ENCODE measurements around the gene SRSF11. TPM values are rescaled to one million over a fixed set of nuclear protein-coding genes. Genes with fewer than 3 reads are reported as not detected.

SRSF11 gene
- total RNA-seq, 2 donors from 2014 or later = 227 to 232 TPM

- H3K9me3 ChIP-seq (ENCODE audit: control insufficient read depth, low read length) = no peaks in the 10 kb centered on the region
- no peak overlapping the region for H3K27ac ChIP-seq (ENCODE audit: low read depth, low read length)
- Mint-ChIP-seq H3K9me3 (no peaks in the 10 kb centered on the region), H3K27ac (no peak overlapping the region), H3K27me3 (ENCODE audit: insufficient read depth) (no peaks in the 10 kb centered on the region), H3K36me3 (ENCODE audit: low read depth) (peaks cover 79% of the 10 kb centered on the region), H3K4me1 (peaks cover 2% of the 10 kb centered on the region), H3K4me3 (no peak overlapping the region)
- H3K9ac ChIP-seq (ENCODE audit: extremely low read depth, low read length, poor library complexity, severe bottlenecking) = no peak overlapping the region
- H3K36me3 ChIP-seq (ENCODE audit: control insufficient read depth, insufficient read depth, low read length) = peaks cover 94% of the 10 kb centered on the region
- no peak overlapping the region for H3K4me3 ChIP-seq (ENCODE audit: low read length)
- no peak for DNase-seq
- 95 to 96% methylated on average over 4 of the region's 4 CpGs for WGBS, 2 experiments (ENCODE audit: insufficient coverage in 1 of 2, insufficient read length in 1 of 2)
- H3K4me1 ChIP-seq (ENCODE audit: control insufficient read depth, insufficient read depth, low read length) = no peaks in the 10 kb centered on the region
- no peaks in the 10 kb centered on the region for H3K27me3 ChIP-seq (ENCODE audit: control insufficient read depth, insufficient read depth, low read length, poor library complexity, severe bottlenecking)
- no peak for TF ChIP-seq CTCF (conservative IDR thresholded peaks at IDR 0.05)
Measured at GRCh38 chr1:70248729-70249128, 27.5 kb downstream of the SRSF11 start.

- H3K4me1 Mint-ChIP-seq = no peaks in the 10 kb centered on the region
- H3K4me3 ChIP-seq (ENCODE audit: low read length) = no peak overlapping the region
- no peak overlapping the region for H3K9ac ChIP-seq (ENCODE audit: extremely low read depth, low read length, poor library complexity, severe bottlenecking)
- no peaks in the 10 kb centered on the region for H3K4me1 ChIP-seq (ENCODE audit: control insufficient read depth, insufficient read depth, low read length)
- no peak for TF ChIP-seq CTCF (conservative IDR thresholded peaks at IDR 0.05)
- no peak overlapping the region for H3K4me3 Mint-ChIP-seq
- 91 to 100% methylated on average over 1 of the region's 1 CpG for whole genome bisulfite sequencing, 2 experiments (ENCODE audit: insufficient coverage in 1 of 2, insufficient read length in 1 of 2)
- peak overlapping the region; percentile 59 for H3K27ac Mint-ChIP-seq
- peaks cover 10% of the 10 kb centered on the region for H3K36me3 Mint-ChIP-seq (ENCODE audit: low read depth)
- no peaks in the 10 kb centered on the region for H3K27me3 Mint-ChIP-seq (ENCODE audit: insufficient read depth)
- DNase-seq = no peak
- no peaks in the 10 kb centered on the region for H3K9me3 ChIP-seq (ENCODE audit: control insufficient read depth, low read length)
- no peaks in the 10 kb centered on the region for H3K9me3 Mint-ChIP-seq
- H3K36me3 ChIP-seq (ENCODE audit: control insufficient read depth, insufficient read depth, low read length) = peaks cover 15% of the 10 kb centered on the region
- H3K27me3 ChIP-seq (ENCODE audit: control insufficient read depth, insufficient read depth, low read length, poor library complexity, severe bottlenecking) = no peaks in the 10 kb centered on the region
- H3K27ac ChIP-seq (ENCODE audit: low read depth, low read length) = no peak overlapping the region
Measured at GRCh38 chr1:70256664-70257063, 35.5 kb downstream of the SRSF11 start.

- Mint-ChIP-seq H3K4me3 (no peak overlapping the region), H3K4me1 (no peaks in the 10 kb centered on the region), H3K9me3 (no peaks in the 10 kb centered on the region), H3K27me3 (ENCODE audit: insufficient read depth) (no peaks in the 10 kb centered on the region), H3K36me3 (ENCODE audit: low read depth) (peaks cover 37% of the 10 kb centered on the region), H3K27ac (peak overlapping the region; percentile 7)
- Histone ChIP-seq H3K36me3 (ENCODE audit: control insufficient read depth, insufficient read depth, low read length) (peaks cover 44% of the 10 kb centered on the region), H3K27ac (ENCODE audit: low read depth, low read length) (no peak overlapping the region), H3K9ac (ENCODE audit: extremely low read depth, low read length, poor library complexity, severe bottlenecking) (no peak overlapping the region), H3K4me3 (ENCODE audit: low read length) (no peak overlapping the region), H3K27me3 (ENCODE audit: control insufficient read depth, insufficient read depth, low read length, poor library complexity, severe bottlenecking) (no peaks in the 10 kb centered on the region), H3K9me3 (ENCODE audit: control insufficient read depth, low read length) (peaks cover 14% of the 10 kb centered on the region), H3K4me1 (ENCODE audit: control insufficient read depth, insufficient read depth, low read length) (no peaks in the 10 kb centered on the region)
- no peak for TF ChIP-seq CTCF (conservative IDR thresholded peaks at IDR 0.05)
- no peak for DNase-seq
- WGBS, 2 experiments (ENCODE audit: insufficient coverage in 1 of 2, insufficient read length in 1 of 2) = 92 to 93% methylated on average over 7 of the region's 7 CpGs
Measured at GRCh38 chr1:70264839-70265238, 43.7 kb downstream of the SRSF11 start.
